Measurements from ENCODE around the gene KDF1. TPM values are rescaled to one million over a fixed set of nuclear protein-coding genes. Genes with fewer than 3 reads are reported as not detected.
A peak's percentile ranks its signal among the peaks of the same experiment; 100 is the strongest.

Gene KDF1
- total and polyA plus RNA-seq, 8 donors, result 2.9 to 21.6 (median 14.0) TPM

- Histone ChIP-seq H3K4me1 (peaks cover 60 to 94% (median 81%) of the 10 kb centered on the region in 4 donors), H3K4me3 (peak overlapping the region; percentile 82 to 94 (median 88)), H3K27me3 (peaks cover 0 to 48% (median 17%) of the 10 kb centered on the region in 3 donors), H3K27ac (peak overlapping the region; percentile 16 to 90 (median 86)), H3K36me3 (peaks cover 0 to 9% (median 2%) of the 10 kb centered on the region in 4 donors), H3K9me3 (no peaks in the 10 kb centered on the region)
- intact Hi-C loops (cut with DNase I; ENCODE audit: low total_unique reads), result loop anchor here (10.0 kb wide), 1 partner anchor 49 kb away; no protein-coding TSS in a partner anchor
- WGBS, 5 donors, result 17 to 74% (median 52%) methylated on average over 1 of the region's 1 CpG
- TF ChIP-seq, protein P1, sequence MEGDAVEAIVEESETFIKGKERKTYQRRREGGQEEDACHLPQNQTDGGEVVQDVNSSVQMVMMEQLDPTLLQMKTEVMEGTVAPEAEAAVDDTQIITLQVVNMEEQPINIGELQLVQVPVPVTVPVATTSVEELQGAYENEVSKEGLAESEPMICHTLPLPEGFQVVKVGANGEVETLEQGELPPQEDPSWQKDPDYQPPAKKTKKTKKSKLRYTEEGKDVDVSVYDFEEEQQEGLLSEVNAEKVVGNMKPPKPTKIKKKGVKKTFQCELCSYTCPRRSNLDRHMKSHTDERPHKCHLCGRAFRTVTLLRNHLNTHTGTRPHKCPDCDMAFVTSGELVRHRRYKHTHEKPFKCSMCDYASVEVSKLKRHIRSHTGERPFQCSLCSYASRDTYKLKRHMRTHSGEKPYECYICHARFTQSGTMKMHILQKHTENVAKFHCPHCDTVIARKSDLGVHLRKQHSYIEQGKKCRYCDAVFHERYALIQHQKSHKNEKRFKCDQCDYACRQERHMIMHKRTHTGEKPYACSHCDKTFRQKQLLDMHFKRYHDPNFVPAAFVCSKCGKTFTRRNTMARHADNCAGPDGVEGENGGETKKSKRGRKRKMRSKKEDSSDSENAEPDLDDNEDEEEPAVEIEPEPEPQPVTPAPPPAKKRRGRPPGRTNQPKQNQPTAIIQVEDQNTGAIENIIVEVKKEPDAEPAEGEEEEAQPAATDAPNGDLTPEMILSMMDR (IDR thresholded peaks at IDR 0.05), result no peak
- peak in 1 of 2 donors; percentile 28 for DNase-seq
These were observed 35.8 kb upstream of the KDF1 start for GRCh38 chr1:26996024-26996423.

DNA sequence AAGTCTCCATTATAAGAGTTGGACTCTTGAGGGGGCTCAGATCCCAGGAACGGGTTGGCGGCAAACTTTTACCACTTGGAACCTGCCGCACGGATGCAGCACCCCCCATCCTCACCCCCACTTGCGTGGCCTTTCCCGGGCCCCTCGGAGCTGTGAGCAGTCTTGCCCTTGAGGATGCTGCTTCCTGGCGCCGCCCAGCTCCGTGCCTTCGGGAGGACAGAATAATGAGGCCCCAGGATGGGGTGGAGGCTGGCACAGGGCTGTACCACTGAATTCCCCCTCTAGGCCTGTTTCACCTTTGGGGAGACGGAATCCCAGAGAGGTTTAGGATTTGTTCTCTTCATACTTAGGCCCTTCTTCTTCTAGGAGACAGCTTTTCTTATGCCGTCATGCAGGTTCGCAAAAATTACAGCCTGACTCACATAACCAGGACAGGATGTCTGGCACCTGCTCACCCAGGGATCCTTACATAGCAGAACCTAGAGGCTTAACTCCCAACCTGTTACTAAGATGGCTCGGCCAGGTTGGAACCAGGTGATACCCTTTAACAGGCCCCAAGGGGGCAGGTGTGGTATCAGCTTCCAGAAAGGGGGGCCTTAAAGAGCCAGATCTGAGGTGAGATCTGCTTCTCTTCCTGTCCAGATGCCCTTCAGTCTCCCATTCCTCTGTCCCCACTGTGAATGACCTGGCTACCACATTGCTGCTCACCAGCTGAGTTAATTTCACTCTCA is 34.7 kb upstream of the KDF1 start:
- no peaks in the 10 kb centered on the region for H3K9me3 ChIP-seq
- peak overlapping the region; percentile 85 to 90 (median 86) for H3K27ac ChIP-seq
- DNase-seq, result peak in 1 of 2 donors; percentile 65

DNA sequence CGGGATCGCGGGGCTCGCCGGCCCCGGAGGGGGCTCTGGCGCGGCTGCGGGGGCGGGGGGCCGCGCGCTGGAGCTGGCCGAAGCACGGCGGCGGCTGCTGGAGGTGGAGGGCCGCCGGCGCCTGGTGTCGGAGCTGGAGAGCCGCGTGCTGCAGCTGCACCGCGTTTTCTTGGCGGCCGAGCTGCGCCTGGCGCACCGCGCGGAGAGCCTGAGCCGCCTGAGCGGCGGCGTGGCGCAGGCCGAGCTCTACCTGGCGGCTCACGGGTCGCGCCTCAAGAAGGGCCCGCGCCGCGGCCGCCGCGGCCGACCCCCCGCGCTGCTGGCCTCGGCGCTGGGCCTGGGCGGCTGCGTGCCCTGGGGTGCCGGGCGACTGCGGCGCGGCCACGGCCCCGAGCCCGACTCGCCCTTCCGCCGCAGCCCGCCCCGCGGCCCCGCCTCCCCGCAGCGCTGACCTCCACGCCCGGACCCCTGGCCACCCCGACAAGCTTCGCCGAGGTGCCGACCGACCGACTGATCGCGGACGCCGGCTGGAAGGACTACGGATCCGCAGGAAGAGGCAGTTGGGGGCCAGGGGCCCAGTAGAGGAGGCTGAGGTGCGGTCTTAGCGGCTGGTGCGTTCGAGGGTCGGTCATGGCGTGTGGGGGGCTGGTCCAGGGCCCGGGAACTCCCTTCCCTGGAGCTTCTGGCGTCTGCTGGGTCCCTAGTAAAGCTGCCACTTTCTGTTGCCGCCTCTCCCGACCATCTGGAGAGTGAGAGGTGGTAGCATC is 33.9 kb upstream of the KDF1 start:
- H3K4me1 ChIP-seq, result peaks cover 44 to 89% (median 68%) of the 10 kb centered on the region in 4 donors
- H3K9me3 ChIP-seq, result no peaks in the 10 kb centered on the region
- TF ChIP-seq POLR2A (IDR thresholded peaks at IDR 0.05) (no peak), POLR2AphosphoS5 (IDR thresholded peaks at IDR 0.05) (no peak), EP300 (IDR thresholded peaks at IDR 0.05) (no peak)
- TF ChIP-seq, protein P1 (IDR thresholded peaks at IDR 0.05), result no peak
- peak overlapping the region; percentile 85 to 90 (median 86) for H3K27ac ChIP-seq
- DNase-seq, result peak in 1 of 2 donors; percentile 69
- peaks cover 0 to 52% (median 17%) of the 10 kb centered on the region in 3 donors for H3K27me3 ChIP-seq
- peaks cover 0 to 9% (median 0%) of the 10 kb centered on the region in 4 donors for H3K36me3 ChIP-seq
- 1 to 7% (median 2%) methylated on average over 3 to 97 of the region's 97 CpGs for WGBS, 5 donors
- H3K4me3 ChIP-seq, result peak overlapping the region; percentile 82 to 94 (median 88)
- intact Hi-C loops (cut with DNase I; ENCODE audit: low total_unique reads), result loop anchor here (10.0 kb wide), 1 partner anchor 51 kb away; no protein-coding TSS in a partner anchor

More for the DNA sequence above, 34.7 kb upstream of the KDF1 start:
- 25 to 40% (median 28%) methylated on average over 9 to 15 of the region's 15 CpGs for WGBS, 5 donors
- Histone ChIP-seq H3K27me3 (peaks cover 0 to 52% (median 17%) of the 10 kb centered on the region in 3 donors), H3K36me3 (peaks cover 0 to 9% (median 1%) of the 10 kb centered on the region in 4 donors), H3K4me3 (peak overlapping the region; percentile 82 to 94 (median 88)), H3K4me1 (peaks cover 52 to 94% (median 75%) of the 10 kb centered on the region in 4 donors)
- intact Hi-C loops (cut with DNase I; ENCODE audit: low total_unique reads), result loop anchor here (10.0 kb wide), 1 partner anchor 50 kb away; no protein-coding TSS in a partner anchor
- TF ChIP-seq POLR2A (IDR thresholded peaks at IDR 0.05), result no peak
- TF ChIP-seq EP300 (IDR thresholded peaks at IDR 0.05), result no peak
- no peak for TF ChIP-seq POLR2AphosphoS5 (IDR thresholded peaks at IDR 0.05)
- TF ChIP-seq, protein P1 (IDR thresholded peaks at IDR 0.05), result no peak

Data from stomach (tissue), 9 donors.